NCI-H1105 treated with DMSO at 0.1 percent for 48 hours (cell line): ENCODE measurements around the gene HADH.
"Not testable (repeated sequence)": the region's sequence is repeated elsewhere in the genome, so short reads cannot be mapped to it uniquely, and the experiment has no call there.

ENCODE experiments used
- DNase-seq: peaks from one replicate; lab custom pipeline; 2025; lab: John Stamatoyannopoulos, UW

Gene HADH

DNA sequence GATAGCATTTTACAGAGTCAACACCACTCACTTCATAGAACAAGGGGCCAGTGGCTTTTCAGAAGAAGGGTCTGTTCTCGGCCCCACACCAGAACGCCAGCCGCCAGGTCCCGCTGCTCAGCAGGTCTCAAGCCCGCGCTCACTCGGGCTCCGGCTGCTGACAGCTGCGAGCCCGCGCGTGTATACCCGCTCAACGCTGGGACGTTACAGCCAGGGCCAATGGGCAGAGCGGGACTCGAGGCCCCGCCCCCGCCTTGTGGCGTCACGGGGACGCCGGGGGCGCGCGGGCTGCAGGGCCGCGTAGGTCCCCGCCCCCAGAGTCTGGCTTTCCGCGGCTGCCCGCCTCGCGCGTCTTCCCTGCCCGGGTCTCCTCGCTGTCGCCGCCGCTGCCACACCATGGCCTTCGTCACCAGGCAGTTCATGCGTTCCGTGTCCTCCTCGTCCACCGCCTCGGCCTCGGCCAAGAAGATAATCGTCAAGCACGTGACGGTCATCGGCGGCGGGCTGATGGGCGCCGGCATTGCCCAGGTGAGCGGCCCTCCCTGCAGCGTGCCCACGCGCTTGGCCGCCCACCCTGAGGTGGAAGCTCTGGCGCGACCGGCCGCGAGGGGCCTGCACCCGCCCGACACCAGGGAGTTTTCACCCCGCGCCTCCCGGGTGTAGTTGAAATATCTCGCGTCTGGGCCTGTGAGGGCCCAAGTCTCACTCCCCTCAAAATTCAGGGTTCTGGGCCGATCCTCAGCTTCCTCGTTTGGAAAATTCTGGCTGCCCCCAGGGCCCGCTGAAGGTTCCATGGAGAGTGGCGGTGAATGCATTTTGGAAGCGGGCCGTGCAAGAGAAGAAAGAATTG, at the start of gene HADH:
Gene HADH, plus strand, starts transcription at position 353 of the 850 bp plus-strand sequence. Its CDS starts 44 bp downstream, at position 397.
- peak; percentile 77 for DNase-seq

DNA sequence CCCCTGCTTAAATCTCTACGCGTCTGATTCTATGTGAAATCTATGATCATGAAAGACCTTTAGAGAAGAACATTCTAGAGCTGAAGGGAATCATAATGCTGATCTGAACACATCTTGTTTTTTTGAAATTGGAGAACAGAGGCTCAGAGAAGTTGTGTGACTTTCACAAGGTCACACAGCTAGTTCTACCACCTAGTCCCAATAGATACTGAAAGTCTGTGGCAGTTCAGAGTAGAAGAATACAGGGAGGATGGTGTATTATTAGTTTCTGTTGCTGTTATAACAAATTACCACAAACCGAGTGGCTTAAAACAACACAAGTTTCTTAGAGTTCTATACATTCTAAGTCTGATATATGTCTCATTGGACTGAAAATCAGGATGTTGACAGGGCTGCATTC, 43.9 kb upstream of the HADH start:
- DNase-seq, result no peak

- no peak for DNase-seq
Measured at GRCh38 chr4:107950746-107951540, 38.7 kb upstream of the HADH start.

- no peak for DNase-seq
Measured at GRCh38 chr4:107951551-107951950, 38.1 kb upstream of the HADH start.

GRCh38 chr4:107956011-107956410, 33.7 kb upstream of the HADH start:
- DNase-seq, result no peak

- DNase-seq, result no peak
Measured at GRCh38 chr4:107966903-107967302, 22.8 kb upstream of the HADH start.

- DNase-seq, result not testable (repeated sequence)
Measured at GRCh38 chr4:107967519-107967918, 22.2 kb upstream of the HADH start.

- DNase-seq, result not testable (repeated sequence)
Measured at GRCh38 chr4:107967921-107968320, 21.8 kb upstream of the HADH start.

- DNase-seq, result no peak
Measured at GRCh38 chr4:107970063-107970798, 19.5 kb upstream of the HADH start.

DNA sequence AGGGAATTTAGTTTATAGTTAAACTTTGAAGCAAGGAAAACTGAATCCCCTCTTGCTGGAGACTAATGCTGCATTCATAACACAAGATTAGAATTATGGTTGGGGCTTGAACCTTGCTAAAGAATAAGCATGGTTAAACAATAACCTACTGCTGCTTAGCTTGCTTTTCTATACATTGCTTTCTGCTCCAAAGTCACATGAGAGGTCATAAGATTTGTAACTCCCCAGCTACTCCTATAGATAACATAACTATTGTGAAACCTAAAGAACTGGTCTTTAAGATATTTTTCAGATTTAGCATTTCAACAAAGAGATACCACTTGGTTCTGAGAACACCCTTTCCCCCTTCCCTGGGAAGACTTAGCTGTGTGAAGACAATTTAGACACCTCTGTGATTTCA, 17.1 kb upstream of the HADH start:
- no peak for DNase-seq

DNA sequence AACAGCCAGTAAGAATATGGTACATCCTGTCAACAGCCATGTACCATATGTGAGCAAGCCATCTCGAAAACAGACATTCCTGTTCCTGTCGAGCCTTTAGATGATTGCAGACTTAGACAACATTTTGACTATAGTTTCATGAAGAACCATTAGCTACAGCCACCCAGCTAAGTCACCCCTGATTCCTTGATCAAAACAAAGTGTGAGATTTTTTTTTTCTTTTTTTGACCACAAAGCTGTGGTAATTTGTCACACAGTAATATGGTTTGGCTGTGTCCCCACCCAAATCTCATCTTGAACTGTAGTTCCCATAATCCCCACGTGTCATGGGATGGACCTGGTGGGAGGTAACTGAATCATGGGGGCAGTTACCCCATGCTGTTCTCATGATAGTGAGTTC, 15.2 kb upstream of the HADH start:
- DNase-seq, result no peak

DNA sequence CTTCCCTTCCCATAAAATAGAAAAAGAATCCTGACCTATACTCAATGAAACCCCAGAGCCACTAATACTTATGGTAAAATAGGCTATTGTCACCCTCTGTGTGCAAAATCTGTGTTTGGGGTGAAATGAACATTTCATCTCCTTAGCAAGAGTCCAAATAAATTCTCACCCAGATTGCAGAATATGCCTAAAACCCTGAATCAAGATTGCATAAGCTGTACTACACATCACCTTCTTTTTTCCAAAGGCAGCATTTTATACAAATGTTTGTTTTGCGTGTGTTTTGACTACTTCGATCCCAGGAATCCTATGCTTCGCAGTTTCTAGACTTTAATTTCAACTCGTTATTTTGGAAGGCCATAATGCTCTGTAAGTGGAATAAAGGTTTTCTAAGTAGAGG, 12.2 kb upstream of the HADH start:
- DNase-seq, result no peak

- DNase-seq, result no peak
Measured at GRCh38 chr4:107977966-107978705, 11.6 kb upstream of the HADH start.

DNA sequence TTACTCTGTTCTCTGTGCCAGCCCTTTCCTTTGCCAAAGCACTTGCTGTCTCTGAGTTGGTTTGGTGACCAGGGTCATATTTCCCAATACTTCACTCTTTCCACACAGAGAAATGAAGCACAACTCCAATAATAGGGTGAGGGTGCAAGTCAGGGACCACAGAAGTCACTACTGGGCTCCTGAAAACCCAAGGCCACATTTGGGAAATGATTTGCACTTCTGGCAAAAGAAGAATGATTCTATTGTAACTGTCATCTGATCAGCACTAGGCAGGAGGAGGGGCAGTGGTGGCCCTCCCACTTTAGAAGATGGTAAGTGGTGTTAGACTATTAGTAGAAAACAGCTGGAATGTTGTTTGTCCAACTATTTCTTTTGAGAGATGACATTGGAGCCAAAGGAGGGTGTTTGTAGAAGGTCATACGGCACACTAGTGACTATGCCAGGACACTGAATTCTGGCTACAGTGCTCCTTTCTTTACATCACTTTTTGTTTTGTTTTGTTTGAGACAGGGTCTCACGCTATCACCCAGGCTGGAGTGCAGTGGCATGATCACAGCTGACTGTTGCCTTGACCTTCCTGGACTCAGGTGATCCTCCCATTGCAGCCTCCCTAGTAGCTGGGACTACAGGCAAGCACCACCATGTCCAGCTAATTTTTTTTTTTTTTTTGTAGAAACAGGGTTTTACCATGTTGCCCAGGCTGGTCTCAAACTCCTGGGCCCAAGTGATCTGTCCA, 10.8 kb upstream of the HADH start:
- DNase-seq, result no peak

DNA sequence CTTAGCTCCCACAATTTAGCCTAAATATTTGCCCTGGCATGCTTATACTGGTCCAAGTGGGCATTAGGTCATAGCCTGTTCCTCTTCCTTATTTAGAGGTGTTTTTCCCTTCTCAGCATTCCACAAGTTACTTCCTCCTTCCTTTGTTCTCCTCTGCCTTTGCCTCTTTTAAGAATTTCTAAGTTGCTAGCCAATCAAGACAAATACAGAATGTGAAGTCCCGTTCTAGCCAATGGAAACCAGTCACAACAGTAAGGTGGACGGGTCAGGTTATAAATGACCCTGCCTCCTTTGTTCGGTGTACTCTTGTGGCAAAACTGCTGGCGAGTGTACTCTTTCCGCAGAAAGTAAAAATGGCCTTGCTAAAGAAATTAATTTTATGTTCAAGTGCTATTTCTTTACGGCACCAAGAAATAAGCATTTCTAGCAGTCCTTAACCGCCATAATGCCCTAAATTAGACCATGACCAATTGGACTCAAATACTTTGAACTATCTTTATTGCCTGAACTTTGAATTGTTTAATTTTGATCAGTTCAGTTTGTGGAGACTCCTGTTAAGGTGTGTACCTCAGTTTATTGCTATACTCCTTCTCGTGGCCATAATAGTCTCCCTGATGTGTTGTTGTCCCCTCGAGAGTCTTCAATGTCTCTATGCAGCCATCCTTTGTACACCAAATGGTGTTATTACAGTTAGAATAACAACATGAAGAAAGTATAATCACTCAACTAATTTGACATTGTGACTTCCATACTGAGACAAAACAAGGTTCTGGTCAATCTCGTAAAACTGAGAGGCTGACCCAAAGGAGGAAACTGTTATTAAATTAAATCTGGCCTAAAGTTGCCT, 1.6 kb upstream of the HADH start:
- DNase-seq, result no peak

GRCh38 chr4:107988763-107989035, 990 bp upstream of the HADH start:
- DNase-seq, result peak; percentile 29

DNA sequence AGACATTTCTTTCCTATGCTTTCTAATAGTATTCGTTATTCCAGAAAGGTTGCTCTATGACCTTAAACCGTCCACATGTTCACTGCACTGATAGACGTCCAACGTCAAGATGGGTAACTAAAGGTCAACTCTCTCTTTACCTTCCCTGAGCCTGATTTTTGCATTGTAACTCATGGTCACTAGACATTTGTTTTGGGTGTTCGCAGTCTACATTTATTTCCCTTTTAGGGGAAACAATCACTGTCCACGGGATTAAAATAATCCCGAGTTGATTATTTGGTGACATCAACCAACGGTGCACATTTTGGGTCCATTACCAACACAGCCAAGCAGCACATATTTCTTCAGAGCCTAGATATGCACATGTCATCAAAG, 540 bp upstream of the HADH start:
- no peak for DNase-seq

GRCh38 chr4:107991945-107992630, 2.4 kb downstream of the HADH start:
- no peak for DNase-seq

GRCh38 chr4:107993969-107994368, 4.3 kb downstream of the HADH start:
- DNase-seq, result no peak

DNA sequence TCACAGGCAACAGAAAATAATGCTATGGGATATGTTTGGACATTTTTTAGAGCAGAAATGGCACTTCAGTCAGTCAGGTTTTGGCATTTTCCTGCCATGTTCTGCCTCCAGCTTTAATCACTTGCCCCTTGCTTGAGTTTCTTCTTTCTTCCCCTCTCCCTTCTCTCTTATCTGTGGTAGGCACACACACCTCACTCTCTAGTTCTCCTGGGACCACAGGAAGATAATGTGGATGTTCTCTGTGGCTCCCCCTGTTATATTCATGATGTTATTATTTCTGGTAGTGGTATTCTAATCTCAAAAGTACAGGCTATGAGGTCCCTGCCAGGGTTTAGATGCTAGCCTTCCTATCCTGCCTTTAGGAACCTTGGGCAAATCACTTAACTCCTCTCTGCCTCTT, 5.2 kb downstream of the HADH start:
- no peak for DNase-seq
